K562 (cell line): ENCODE results near the gene CTCFL. TPM values are rescaled to one million over a fixed set of nuclear protein-coding genes. Genes with fewer than 3 reads are reported as not detected.

Experiments used
- CXXC5 ChIP-seq: fragments of 250-450 bp; sonication (Bioruptor Pico); IDR thresholded peaks from 2 replicates; pipeline ENCODE4 v1.8.0; 2022; ENCODE audit warnings: inconsistent platforms, mild to moderate bottlenecking, moderate library complexity
- GABPB2 ChIP-seq: fragments of 250-450 bp; sonication (Bioruptor Pico); conservative IDR thresholded peaks from 2 replicates; pipeline ENCODE4 v1.5.1; 2021; ENCODE audit warnings: mild to moderate bottlenecking
- HNRNPL ChIP-seq: fragments of 200-400 bp; formaldehyde crosslinking; IDR thresholded peaks from 2 replicates; pipeline ENCODE4 v1.6.1; 2017; ENCODE audit warnings: low read depth, mild to moderate bottlenecking, low read length
- MBD2 ChIP-seq: sonication (generic); IDR thresholded peaks from 2 replicates; pipeline ENCODE4 v1.6.1; 2016; ENCODE audit warnings: low read depth, borderline replicate concordance
- MTA3 ChIP-seq: fragments of 450-650 bp; formaldehyde crosslinking; IDR thresholded peaks from 2 replicates; pipeline ENCODE4 v1.6.1; 2017; ENCODE audit warnings: mild to moderate bottlenecking, borderline replicate concordance
- NR2C2 ChIP-seq, 2 experiments: fragments of 200-800 bp in 1 of 2; sonication (Bioruptor generic) in 1 of 2; sonication (generic) in 1 of 2; formaldehyde crosslinking in 1 of 2; IDR thresholded peaks; 2 replicates each; pipeline versions ENCODE4 v1.6.1 to v1.8.0; 2016 to 2022; ENCODE audit warnings: mild to moderate bottlenecking in 1 of 2, missing compliant biosample characterization in 1 of 2, missing genetic modification characterization in 1 of 2, missing genetic modification reagents in 1 of 2
- PRPF4 ChIP-seq: fragments of 200-400 bp; formaldehyde crosslinking; IDR thresholded peaks from one replicate; pipeline ENCODE4 v1.6.1; 2017; ENCODE audit warnings: low read length, low read depth, mild to moderate bottlenecking; ENCODE audit not compliant: insufficient read depth, poor library complexity, severe bottlenecking
- SMAD1 ChIP-seq: fragments of 150-350 bp; IDR thresholded peaks from 2 replicates; pipeline ENCODE4 v1.6.1; 2014; ENCODE audit warnings: low read length, low read depth; ENCODE audit not compliant: partially characterized antibody
- TAF9B ChIP-seq: fragments of 450-650 bp; IDR thresholded peaks from 2 replicates; pipeline ENCODE4 v1.6.1; 2018; ENCODE audit warnings: mild to moderate bottlenecking; ENCODE audit not compliant: partially characterized antibody
- TEAD4 ChIP-seq, 2 experiments: sonication (generic) in 1 of 2; formaldehyde crosslinking in 1 of 2; IDR thresholded peaks; 2 replicates each; pipeline versions ENCODE4 v1.6.1 to v1.8.0; 2012 to 2022; ENCODE audit warnings: borderline replicate concordance in 1 of 2, inconsistent platforms in 1 of 2, low read length in 1 of 2, mild to moderate bottlenecking in 1 of 2, missing genetic modification reagents in 1 of 2
- YY1 ChIP-seq, 3 experiments: IDR thresholded peaks; 2 replicates each; pipeline ENCODE4 v1.6.1; 2011; ENCODE audit warnings: low read length in 2 of 3, mild to moderate bottlenecking in 2 of 3, moderate library complexity in 2 of 3, borderline replicate concordance in 1 of 3, control low read depth in 1 of 3, low read depth in 1 of 3; ENCODE audit not compliant: insufficient read depth in 3 of 3, insufficient replicate concordance in 2 of 3, control insufficient read depth in 1 of 3, insufficient read length in 1 of 3; ENCODE audit errors: extremely low read depth in 1 of 3
- ZBTB7A ChIP-seq: IDR thresholded peaks from 2 replicates; pipeline ENCODE4 v1.6.1; 2011; ENCODE audit warnings: low read depth, mild to moderate bottlenecking, low read length, moderate library complexity, borderline replicate concordance; ENCODE audit not compliant: control insufficient read depth
- ZNF239 ChIP-seq: fragments of 250-450 bp; sonication (Bioruptor Pico); IDR thresholded peaks from 2 replicates; pipeline ENCODE4 v1.4.0; 2020; ENCODE audit warnings: mild to moderate bottlenecking
- polyA plus RNA-seq, 8 experiments: library from polyadenylated mRNA; depleted of rRNA in 4 of 8; stranded (reverse) in 5 of 8; unstranded in 3 of 8; fragments of >200 nt; fragmentation: Nextera tagmentation in 2 of 8; fragmentation: Illumina TruSeq in 1 of 8; extraction: Ambion mirVana in 2 of 8; extraction: Trizol in 1 of 8; gene quantifications; 2 replicates each; pipeline versions ENCODE4 v1.2.1 to v1.2.3, GENCODE V29; 2011 to 2014; ENCODE audit warnings: inconsistent platforms in 1 of 8, missing spikeins in 1 of 8
- total RNA-seq, 7 experiments: library from RNA; depleted of rRNA in 6 of 7; stranded (reverse); fragments of >200 nt in 6 of 7; fragmentation: Illumina TruSeq in 2 of 7; extraction: Trizol in 2 of 7; gene quantifications; 2 replicates each; pipeline versions ENCODE4 v1.2.1 to v1.2.3, GENCODE V29; 2011 to 2021; ENCODE audit warnings: low replicate concordance in 1 of 7
- TF ChIP-seq, protein P1 (sequence below), 2 experiments: fragments of 200-800 bp in 1 of 2; sonication (Bioruptor generic) in 1 of 2; sonication (generic) in 1 of 2; formaldehyde crosslinking in 1 of 2; IDR thresholded peaks in 1 of 2; conservative IDR thresholded peaks in 1 of 2; 2 replicates each; pipeline versions ENCODE4 v1.5.0 to v1.6.1; 2016 to 2020; ENCODE audit warnings: missing compliant biosample characterization in 1 of 2, missing genetic modification characterization in 1 of 2, missing genetic modification reagents in 1 of 2
- TF ChIP-seq, protein P2 (sequence below): fragments of 450-650 bp; formaldehyde crosslinking; conservative IDR thresholded peaks from 2 replicates; pipeline ENCODE4 v1.4.0; 2022; ENCODE audit warnings: mild to moderate bottlenecking, missing genetic modification characterization
- TF ChIP-seq, protein P3 (sequence below), 2 experiments: fragments of 450-650 bp; IDR thresholded peaks; 2 replicates each; pipeline ENCODE4 v1.6.1; 2016
- TF ChIP-seq, protein P4 (sequence below): IDR thresholded peaks from 2 replicates; pipeline ENCODE4 v1.6.1; 2014; ENCODE audit warnings: antibody characterized with exemption
- TF ChIP-seq, protein P5 (sequence below): sonication (generic); formaldehyde crosslinking; IDR thresholded peaks from 2 replicates; pipeline ENCODE4 v1.9.0; 2022; ENCODE audit warnings: mild to moderate bottlenecking, missing genetic modification reagents

CTCFL gene
- total and polyA plus RNA-seq, 9 of the 15 experiments (the other 6 are each of a cell fraction or from before 2014, with no cell fraction given): 42.4 to 188 (median 111) TPM

DNA sequence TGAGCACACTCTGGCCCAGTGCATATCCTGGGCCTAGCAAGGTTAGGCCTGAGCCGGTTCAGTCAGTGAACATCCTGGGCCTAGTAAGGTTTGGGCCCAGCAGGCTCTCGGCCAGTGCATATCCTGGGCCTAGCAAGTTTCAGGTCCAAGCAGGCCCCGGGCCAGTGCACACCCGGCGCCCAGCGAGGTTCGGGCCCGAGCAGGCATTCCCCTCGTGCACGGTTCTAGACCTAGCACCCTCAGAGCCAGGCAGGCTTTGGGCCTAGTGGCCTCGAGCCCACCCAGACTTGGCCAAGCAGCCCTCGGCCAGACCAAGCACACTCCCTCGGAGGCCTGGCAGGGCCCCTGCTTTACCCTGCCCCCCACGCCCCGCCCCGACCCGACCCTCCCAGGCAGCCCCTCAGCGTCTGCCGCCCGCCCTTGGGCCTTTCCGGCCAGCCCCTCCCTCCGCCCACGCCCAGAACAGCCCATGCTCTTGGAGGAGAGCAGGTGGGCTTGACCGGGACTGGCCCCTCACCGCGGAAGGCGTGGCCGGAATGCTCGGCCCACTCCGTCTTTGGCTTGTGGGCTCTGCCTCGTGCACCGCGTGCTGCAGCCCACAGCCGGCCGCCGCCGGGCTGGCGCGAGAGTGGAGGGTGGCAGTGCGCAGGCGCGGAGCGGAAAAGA is at the start of gene CTCFL (continued):
- TF ChIP-seq TEAD4 (IDR thresholded peaks at IDR 0.05; ENCODE audit: low read length) (peak; percentile 45; the same call in 1 of the 2 replicates), TEAD4 (CRISPR knock-in tag; IDR thresholded peaks at IDR 0.05; ENCODE audit: borderline replicate concordance) (peak; percentile 87; the same call in 1 of the 2 replicates), NR2C2 (CRISPR knock-in tag; IDR thresholded peaks at IDR 0.05) (peak; percentile 53; the same call in 1 of the 2 replicates), NR2C2 (tag; IDR thresholded peaks at IDR 0.05) (peak; percentile 64; the same call in 1 of the 2 replicates), ZBTB7A (peak; percentile 88), MBD2 (0 out of 2 replicates have a peak, but pooled peaks have one; percentile 22), PRPF4 (no peak), HNRNPL (peak; percentile 67; the same call in 1 of the 2 replicates), MTA3 (no peak), CXXC5 (peak; percentile 66), ZNF239 (CRISPR knock-in tag) (no peak), TAF9B (peak; percentile 46), YY1 (IDR thresholded peaks at IDR 0.05; ENCODE audit: borderline replicate concordance in 1 of 3, control insufficient read depth in 1 of 3, extremely low read depth in 1 of 3, insufficient read depth in 3 of 3, insufficient read length in 1 of 3, insufficient replicate concordance in 2 of 3, low read depth in 1 of 3, low read length in 2 of 3) (peak in 1 of 3 experiments; percentile 5), SMAD1 (peak; percentile 21), GABPB2 (no peak)
- TF ChIP-seq, protein P1, sequence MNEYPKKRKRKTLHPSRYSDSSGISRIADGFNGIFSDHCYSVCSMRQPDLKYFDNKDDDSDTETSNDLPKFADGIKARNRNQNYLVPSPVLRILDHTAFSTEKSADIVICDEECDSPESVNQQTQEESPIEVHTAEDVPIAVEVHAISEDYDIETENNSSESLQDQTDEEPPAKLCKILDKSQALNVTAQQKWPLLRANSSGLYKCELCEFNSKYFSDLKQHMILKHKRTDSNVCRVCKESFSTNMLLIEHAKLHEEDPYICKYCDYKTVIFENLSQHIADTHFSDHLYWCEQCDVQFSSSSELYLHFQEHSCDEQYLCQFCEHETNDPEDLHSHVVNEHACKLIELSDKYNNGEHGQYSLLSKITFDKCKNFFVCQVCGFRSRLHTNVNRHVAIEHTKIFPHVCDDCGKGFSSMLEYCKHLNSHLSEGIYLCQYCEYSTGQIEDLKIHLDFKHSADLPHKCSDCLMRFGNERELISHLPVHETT (CRISPR knock-in tag; conservative IDR thresholded peaks at IDR 0.05 in 1 of 2, IDR thresholded peaks at IDR 0.05 in 1 of 2): peak in 1 of 2 experiments; percentile 42; a peak in 2 of 4 replicates
- TF ChIP-seq, protein P2, sequence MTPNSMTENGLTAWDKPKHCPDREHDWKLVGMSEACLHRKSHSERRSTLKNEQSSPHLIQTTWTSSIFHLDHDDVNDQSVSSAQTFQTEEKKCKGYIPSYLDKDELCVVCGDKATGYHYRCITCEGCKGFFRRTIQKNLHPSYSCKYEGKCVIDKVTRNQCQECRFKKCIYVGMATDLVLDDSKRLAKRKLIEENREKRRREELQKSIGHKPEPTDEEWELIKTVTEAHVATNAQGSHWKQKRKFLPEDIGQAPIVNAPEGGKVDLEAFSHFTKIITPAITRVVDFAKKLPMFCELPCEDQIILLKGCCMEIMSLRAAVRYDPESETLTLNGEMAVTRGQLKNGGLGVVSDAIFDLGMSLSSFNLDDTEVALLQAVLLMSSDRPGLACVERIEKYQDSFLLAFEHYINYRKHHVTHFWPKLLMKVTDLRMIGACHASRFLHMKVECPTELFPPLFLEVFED (CRISPR knock-in tag): no peak
- TF ChIP-seq, protein P3, sequence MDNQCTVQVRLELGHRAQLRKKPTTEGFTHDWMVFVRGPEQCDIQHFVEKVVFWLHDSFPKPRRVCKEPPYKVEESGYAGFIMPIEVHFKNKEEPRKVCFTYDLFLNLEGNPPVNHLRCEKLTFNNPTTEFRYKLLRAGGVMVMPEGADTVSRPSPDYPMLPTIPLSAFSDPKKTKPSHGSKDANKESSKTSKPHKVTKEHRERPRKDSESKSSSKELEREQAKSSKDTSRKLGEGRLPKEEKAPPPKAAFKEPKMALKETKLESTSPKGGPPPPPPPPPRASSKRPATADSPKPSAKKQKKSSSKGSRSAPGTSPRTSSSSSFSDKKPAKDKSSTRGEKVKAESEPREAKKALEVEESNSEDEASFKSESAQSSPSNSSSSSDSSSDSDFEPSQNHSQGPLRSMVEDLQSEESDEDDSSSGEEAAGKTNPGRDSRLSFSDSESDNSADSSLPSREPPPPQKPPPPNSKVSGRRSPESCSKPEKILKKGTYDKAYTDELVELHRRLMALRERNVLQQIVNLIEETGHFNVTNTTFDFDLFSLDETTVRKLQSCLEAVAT (IDR thresholded peaks at IDR 0.05): no peak
- TF ChIP-seq, protein P4, sequence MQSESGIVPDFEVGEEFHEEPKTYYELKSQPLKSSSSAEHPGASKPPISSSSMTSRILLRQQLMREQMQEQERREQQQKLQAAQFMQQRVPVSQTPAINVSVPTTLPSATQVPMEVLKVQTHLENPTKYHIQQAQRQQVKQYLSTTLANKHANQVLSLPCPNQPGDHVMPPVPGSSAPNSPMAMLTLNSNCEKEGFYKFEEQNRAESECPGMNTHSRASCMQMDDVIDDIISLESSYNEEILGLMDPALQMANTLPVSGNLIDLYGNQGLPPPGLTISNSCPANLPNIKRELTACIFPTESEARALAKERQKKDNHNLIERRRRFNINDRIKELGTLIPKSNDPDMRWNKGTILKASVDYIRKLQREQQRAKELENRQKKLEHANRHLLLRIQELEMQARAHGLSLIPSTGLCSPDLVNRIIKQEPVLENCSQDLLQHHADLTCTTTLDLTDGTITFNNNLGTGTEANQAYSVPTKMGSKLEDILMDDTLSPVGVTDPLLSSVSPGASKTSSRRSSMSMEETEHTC: peak; percentile 48; the same call in 1 of the 2 replicates
- TF ChIP-seq, protein P5, sequence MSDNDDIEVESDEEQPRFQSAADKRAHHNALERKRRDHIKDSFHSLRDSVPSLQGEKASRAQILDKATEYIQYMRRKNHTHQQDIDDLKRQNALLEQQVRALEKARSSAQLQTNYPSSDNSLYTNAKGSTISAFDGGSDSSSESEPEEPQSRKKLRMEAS: peak; percentile 96
